HPDE6-E6E7 (cell line): ENCODE data around the gene ARHGAP9.
"Not testable (repeated sequence)": the region's sequence is repeated elsewhere in the genome, so short reads cannot be mapped to it uniquely, and the experiment has no call there.

ENCODE experiments used
- DNase-seq: peaks from one replicate; pipeline ENCODE4 v3.0.0; 2011; ENCODE audit warnings: missing footprints; ENCODE audit errors: extremely low spot score

Gene ARHGAP9

GRCh38 chr12:57479376-57480115 lies at the start of gene ARHGAP9:
TSS of gene ARHGAP9 (minus strand) at chr12:57479866. CDS start at chr12:57479406, 460 bp downstream.
- no peak for DNase-seq

DNA sequence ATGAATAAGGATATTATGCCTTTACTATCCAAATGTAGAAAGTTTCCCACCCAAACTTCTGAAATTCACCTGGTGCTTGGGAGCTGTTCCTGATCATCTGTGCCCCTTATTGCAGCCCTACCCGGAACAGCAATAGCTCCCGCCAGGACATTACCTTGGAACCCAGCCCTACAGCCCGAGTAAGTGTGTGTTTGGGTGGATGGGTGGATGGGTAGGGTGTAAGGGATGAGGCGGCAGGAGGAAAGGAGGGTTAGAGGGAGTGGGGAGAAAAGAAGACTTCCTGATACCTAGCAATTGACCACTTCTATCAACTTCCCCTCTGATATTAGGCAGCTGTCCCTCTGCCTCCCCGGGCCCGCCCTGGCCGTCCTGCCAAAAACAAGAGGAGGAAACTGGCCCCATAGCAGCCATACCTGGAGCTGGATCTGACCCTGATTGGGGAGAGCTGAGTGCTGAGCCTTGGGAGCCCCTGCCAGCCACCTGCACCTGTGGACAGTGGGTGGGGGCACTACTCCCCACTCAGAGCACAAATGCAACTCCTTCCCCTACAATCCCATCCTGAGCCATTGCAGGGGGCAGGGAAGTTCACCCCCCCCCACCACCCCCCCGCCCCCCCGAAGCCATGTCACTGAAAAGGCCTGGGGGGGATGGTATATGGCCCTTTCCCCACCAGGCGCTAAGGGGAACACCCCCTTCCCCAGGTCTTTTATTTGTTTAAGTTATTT lies 49.3 kb upstream of the ARHGAP9 start:
- DNase-seq: no peak

- DNase-seq: no peak
Observed at GRCh38 chr12:57528176-57528575, 48.5 kb upstream of the ARHGAP9 start.

DNA sequence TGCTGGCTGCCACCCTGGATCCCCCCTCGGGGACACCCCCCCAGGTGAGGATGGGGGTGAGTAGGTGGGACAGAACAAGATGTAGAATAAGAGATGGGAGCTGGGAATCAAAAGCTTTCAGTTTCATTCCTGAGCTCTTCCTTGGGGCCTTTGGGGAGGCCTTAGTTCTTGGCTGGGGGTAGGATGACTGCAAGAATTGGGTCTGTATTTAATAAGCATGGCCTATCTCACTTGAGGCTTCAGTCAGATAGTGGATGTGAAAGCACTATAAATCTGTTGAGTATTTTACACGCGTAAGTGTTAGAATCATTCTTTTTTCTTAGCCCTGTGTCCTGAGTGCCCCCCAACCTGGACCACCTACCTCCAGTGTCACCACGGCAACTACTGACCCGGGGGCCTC lies 47.5 kb upstream of the ARHGAP9 start:
- no peak for DNase-seq

DNA sequence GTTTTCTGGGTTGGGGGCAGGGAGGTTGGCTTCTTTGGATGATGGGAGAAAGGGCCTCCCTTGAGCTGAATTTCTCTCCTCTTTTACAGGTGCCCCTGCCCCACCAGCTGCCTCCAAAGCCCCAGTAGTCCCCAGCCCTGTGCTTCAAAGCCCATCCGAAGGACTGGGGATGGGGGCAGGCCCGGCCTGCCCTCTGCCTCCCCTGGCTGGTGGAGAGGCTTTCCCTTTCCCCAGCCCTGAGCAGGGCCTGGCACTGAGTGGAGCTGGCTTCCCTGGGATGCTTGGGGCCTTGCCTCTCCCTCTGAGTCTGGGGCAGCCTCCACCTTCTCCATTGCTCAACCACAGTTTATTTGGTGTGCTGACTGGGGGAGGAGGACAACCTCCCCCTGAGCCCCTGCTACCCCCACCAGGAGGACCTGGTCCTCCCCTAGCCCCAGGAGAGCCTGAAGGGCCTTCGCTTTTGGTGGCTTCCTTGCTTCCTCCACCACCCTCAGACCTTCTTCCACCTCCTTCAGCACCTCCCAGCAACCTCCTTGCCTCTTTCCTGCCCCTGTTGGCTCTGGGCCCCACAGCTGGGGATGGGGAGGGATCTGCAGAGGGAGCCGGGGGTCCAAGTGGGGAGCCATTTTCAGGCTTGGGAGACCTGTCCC lies 46.9 kb upstream of the ARHGAP9 start:
- DNase-seq: no peak

DNA sequence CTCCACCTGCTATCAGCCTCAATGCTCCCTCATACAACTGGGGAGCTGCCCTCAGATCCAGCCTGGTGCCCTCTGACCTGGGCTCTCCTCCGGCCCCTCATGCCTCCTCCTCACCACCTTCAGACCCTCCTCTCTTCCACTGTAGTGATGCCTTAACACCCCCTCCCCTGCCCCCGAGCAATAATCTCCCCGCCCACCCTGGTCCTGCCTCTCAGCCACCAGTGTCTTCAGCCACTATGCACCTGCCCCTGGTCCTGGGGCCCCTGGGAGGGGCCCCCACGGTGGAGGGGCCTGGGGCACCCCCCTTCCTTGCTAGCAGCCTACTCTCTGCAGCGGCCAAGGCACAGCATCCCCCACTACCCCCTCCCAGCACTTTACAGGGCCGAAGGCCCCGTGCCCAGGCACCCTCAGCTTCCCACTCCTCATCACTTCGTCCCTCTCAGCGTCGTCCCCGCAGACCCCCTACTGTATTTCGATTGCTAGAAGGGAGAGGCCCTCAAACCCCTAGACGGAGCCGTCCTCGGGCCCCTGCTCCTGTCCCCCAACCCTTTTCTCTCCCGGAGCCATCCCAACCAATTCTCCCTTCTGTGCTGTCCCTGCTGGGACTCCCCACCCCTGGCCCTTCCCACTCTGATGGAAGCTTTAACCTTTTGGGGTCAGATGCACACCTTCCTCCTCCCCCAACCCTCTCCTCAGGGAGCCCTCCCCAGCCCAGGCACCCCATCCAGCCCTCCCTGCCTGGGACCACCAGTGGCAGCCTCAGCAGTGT lies 46.1 kb upstream of the ARHGAP9 start:
- DNase-seq: no peak

GRCh38 chr12:57524814-57525614 lies 45.3 kb upstream of the ARHGAP9 start:
- DNase-seq: no peak

DNA sequence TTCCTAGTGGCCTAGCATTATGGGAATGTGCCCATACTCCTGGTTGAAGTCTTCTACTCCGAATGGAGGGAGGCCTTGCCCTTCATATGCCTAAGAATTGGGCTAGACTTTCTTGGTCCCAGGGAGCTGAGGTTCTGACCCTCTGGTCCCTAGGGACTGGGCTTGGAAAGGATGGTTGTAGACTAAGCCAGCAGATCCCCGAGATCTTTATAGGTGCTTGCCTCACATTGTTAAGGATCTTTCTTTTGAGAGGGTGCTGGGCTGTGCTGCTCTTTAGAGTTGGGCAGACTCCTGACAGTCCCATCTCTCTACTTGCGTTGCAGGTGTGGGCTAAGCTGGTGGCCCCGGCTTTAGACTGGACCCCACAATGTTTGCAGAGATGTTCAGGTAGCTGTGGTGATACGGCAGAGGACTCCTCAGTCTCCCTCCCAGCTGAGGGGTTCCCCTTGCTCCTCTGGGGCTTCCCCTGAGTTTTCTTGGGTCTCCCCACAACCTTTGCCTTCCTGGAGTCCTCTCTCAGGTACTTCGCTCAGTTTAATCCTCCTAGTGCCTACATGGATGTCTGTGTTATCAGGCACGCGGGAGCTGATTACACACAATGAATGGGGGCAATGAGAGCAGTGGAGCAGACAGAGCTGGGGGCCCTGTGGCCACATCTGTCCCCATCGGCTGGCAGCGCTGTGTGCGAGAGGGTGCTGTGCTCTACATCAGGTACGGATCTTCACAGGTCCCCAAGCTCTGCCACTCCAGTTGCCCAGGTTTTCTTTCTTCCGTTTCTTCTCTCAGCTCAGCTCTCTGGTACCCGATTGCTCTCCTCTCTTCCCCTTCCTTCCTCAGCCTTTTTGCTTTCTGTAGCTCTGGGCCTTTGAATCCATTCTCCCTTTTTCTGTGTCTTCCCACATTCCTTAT lies 44.3 kb upstream of the ARHGAP9 start:
- DNase-seq: no peak

- DNase-seq: no peak
Observed at GRCh38 chr12:57522887-57523705, 43.4 kb upstream of the ARHGAP9 start.

- DNase-seq: peak; percentile 96
Observed at GRCh38 chr12:57522011-57522886, 42.6 kb upstream of the ARHGAP9 start, which contains the start of gene MBD6. TSS of gene MBD6 (plus strand) at chr12:57522824. CDS start at chr12:57524304, 1,480 bp downstream.

DNA sequence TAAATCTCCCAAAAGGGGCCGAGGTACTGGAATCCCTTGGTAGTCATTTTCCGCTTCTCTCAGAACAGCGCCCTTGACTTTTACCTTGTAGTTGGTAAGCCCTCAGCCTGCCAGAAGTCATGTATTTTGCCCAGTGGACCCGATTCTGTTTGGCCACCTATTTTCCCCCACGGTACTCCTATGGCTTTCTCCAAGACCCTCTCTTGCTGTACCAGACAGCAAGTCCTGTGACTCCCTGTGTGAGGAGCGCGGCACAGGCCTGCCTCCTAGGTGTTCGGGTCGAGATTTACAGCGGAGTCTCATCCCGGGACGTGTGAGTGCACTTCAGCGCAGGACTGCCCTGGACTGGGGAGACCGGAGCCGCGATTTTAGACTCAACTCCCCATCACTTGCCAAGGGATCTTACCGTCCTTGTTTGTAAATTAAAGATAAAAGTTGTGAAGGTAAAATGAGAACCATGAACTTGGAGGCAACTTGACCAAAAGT lies 41.9 kb upstream of the ARHGAP9 start:
- DNase-seq: no peak

DNA sequence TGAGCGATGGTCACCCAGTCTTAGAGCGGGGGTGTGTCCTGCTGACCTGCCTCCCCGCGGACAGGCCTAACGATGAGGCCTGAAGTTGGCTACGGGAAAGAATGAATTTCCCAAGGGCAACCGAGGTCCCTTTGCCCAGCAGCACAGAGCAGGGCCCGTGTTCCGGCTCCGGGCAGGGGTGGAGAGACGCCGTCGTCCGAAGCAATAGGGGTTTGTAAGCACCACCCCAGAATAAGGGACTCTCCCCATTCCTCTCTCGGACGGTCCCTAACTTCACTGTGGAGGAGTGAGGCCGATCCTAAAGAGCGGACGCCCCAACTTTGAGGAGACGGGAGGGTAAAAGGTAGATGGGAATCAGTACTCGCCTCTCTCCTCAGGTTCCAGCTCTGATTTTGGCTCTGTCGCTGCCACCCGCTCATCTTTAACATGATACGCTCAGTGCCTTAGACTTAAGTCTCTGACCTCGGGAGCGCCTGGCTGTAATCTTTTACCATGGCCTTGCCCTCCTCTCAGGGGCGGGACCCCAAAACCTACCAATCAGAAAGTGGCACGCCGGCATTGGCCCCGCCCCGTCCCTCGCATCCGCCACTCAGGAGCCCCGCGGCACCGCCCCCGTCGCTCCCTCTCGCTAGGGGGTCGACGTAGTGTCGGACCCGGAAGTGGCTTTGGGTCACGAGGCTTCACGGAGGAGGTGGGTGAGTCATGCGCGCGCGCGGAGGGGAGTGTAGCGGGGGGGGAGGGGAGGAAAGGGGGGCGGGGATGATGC lies 40.6 kb upstream of the ARHGAP9 start, which contains the start of gene DDIT3:
Gene DDIT3, minus strand, starts transcription at position 462 of the 766 bp plus-strand sequence. CDS start 3,108 bp downstream, outside the sequence.
- DNase-seq: peak; percentile 88

DNA sequence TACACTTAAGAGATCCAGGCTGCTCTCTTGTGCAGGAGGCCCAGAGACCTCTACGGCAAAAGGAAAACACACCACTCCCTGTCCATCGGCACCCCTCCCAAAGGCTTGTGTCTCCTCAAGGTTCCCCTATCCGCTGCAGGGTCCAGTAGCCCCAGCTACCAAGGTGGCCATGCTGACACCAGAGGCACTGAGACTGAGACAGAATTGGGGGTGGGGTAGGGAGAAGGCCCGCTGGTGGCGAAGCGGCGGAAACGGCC lies 40.1 kb upstream of the ARHGAP9 start:
- no peak for DNase-seq

DNA sequence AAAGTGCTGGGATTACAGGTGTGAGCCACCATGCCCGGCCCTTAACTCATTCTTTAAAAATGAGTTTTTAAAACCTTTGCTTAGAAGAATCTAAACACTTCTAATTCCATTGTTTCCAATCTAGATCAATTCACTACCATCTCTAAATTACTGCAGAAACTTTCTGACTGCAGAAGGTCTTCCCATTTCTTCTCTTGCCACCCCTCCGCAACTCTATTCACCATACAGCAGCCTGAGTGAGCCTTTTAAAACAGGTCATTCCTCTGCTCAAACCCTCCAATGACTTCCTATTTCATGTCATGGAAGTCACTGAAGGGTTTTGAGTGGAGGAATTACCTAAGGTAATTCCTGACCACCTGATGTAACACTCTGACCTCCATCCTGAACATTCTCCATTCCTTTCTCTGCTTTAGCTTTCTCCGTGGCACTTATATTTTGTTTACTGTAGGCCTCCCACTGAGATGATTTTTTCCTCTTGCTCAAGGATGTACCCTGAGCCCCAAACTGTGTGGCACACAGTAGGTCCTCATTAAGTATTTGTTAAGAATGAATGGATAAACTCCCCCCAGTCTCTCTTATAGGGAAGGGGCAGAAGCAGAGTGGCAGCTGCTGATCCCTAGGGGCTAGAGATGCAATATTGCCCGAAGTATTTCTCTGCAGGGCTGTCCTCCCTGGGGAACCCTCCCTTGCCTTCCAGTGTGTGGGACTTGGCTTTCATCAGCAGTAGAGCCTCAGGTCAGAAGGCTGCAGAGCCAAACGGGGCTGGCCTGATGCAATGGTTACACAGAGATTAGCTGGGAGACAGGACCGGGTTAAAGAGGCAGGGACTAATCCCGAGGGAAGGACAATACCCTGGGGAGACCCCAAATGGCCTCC lies 39.5 kb upstream of the ARHGAP9 start:
- no peak for DNase-seq

DNA sequence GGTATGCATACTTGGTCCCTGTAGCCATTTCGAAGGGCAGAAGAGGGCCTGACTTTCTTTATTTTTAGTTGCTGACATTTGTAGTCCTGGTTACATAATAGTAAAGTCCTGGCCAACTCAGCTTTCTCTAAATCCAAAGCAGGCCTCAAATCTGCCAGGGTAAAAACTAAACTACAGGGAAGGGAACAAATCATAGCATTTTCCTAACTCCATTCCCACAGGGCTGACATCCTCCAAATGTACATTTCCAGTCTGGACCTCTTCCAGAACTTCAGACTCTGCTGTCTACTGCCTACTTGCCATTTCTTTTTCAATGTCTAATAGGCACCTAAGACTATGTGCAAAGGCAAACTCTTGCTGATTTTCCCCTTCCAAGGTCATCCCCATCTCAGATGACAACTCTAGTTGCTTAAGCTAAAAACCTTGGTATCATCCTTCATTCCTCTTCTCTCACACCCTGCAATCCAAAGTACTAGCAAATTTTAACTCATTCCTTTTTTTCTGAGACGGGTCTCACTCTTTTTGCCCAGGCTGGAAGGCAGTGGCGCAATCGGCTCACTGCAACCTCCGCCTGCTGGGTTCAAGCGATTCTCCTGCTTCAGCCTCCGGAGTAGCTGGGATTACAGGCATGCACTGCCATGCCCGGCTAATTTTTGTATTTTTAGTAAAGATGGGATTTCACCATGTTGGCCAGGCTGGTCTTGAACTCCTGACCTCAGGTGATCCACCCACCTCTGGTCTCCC lies 38.7 kb upstream of the ARHGAP9 start:
- DNase-seq: no peak

GRCh38 chr12:57517718-57518117 lies 38.1 kb upstream of the ARHGAP9 start:
- not testable (repeated sequence) for DNase-seq
